Ishikawa (cell line): ENCODE results near the gene ZBED4.

Source experiments
- CEBPB ChIP-seq: IDR thresholded peaks from 2 replicates; pipeline ENCODE4 v1.6.1; 2012
- CREB1 ChIP-seq: IDR thresholded peaks from 2 replicates; pipeline ENCODE4 v1.6.1; 2012; ENCODE audit warnings: low read depth
- EP300 ChIP-seq: IDR thresholded peaks from 2 replicates; pipeline ENCODE4 v1.6.1; 2012; ENCODE audit warnings: borderline replicate concordance
- FOXM1 ChIP-seq: IDR thresholded peaks from 2 replicates; pipeline ENCODE4 v1.6.1; 2012; ENCODE audit warnings: low read depth, borderline replicate concordance
- NFIC ChIP-seq: IDR thresholded peaks from 2 replicates; pipeline ENCODE4 v1.6.1; 2012
- RAD21 ChIP-seq: IDR thresholded peaks from 2 replicates; pipeline ENCODE4 v1.6.1; 2012; ENCODE audit warnings: low read depth
- TAF1 ChIP-seq: IDR thresholded peaks from 2 replicates; pipeline ENCODE4 v1.6.1; 2012; ENCODE audit warnings: low read depth, mild to moderate bottlenecking
- TCF12 ChIP-seq: IDR thresholded peaks from 2 replicates; pipeline ENCODE4 v1.6.1; 2012; ENCODE audit warnings: low read depth
- TEAD4 ChIP-seq: IDR thresholded peaks from 2 replicates; pipeline ENCODE4 v1.6.1; 2012
- USF1 ChIP-seq: IDR thresholded peaks from 2 replicates; pipeline ENCODE4 v1.6.1; 2012
- YY1 ChIP-seq: IDR thresholded peaks from 2 replicates; pipeline ENCODE4 v1.6.1; 2012; ENCODE audit warnings: low read depth
- ZBTB7A ChIP-seq: IDR thresholded peaks from 2 replicates; pipeline ENCODE4 v1.6.1; 2012; ENCODE audit warnings: low read depth
- TF ChIP-seq, protein P1 (sequence below): IDR thresholded peaks from 2 replicates; pipeline ENCODE4 v1.6.1; 2012; ENCODE audit warnings: low read depth, mild to moderate bottlenecking
- TF ChIP-seq, protein P2 (sequence below): IDR thresholded peaks from 2 replicates; pipeline ENCODE4 v1.6.1; 2012

DNA sequence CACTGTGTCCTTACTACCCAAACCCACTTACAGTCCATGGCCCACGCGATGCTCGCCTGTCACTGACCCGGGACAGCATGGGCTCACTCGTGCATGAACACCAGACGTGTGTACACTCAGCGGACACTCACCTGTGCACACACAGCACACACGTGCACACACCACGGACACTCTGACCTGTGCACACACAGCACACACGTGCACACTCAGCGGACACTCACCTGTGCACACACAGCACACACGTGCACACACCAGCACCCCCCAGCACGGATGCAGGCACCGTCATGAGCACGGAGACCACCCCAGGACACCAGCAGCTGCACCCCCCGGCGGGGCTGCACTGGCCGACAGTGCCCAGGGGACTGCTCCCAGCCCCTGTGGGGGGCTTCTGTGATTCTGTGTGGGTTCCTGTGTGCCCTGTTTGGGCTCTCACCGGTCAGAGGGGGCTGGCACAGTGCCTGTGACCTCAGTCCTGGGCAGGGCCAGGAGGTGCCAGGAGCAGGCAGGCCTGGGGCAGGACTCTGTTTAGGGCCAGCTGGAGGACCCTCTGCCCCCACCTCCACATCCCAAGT lies 85.0 kb downstream of the ZBED4 start:
- TF ChIP-seq EP300 (no peak), RAD21 (no peak), YY1 (no peak), TAF1 (no peak), FOXM1 (no peak), TCF12 (no peak), ZBTB7A (no peak), CEBPB (no peak), TEAD4 (no peak), CREB1 (no peak), NFIC (no peak), USF1 (no peak)
- TF ChIP-seq, protein P1, sequence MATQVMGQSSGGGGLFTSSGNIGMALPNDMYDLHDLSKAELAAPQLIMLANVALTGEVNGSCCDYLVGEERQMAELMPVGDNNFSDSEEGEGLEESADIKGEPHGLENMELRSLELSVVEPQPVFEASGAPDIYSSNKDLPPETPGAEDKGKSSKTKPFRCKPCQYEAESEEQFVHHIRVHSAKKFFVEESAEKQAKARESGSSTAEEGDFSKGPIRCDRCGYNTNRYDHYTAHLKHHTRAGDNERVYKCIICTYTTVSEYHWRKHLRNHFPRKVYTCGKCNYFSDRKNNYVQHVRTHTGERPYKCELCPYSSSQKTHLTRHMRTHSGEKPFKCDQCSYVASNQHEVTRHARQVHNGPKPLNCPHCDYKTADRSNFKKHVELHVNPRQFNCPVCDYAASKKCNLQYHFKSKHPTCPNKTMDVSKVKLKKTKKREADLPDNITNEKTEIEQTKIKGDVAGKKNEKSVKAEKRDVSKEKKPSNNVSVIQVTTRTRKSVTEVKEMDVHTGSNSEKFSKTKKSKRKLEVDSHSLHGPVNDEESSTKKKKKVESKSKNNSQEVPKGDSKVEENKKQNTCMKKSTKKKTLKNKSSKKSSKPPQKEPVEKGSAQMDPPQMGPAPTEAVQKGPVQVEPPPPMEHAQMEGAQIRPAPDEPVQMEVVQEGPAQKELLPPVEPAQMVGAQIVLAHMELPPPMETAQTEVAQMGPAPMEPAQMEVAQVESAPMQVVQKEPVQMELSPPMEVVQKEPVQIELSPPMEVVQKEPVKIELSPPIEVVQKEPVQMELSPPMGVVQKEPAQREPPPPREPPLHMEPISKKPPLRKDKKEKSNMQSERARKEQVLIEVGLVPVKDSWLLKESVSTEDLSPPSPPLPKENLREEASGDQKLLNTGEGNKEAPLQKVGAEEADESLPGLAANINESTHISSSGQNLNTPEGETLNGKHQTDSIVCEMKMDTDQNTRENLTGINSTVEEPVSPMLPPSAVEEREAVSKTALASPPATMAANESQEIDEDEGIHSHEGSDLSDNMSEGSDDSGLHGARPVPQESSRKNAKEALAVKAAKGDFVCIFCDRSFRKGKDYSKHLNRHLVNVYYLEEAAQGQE: no peak
- TF ChIP-seq, protein P2, sequence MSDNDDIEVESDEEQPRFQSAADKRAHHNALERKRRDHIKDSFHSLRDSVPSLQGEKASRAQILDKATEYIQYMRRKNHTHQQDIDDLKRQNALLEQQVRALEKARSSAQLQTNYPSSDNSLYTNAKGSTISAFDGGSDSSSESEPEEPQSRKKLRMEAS: no peak
